ENCODE results near the gene TMEM178A. TPM values are rescaled to one million over a fixed set of nuclear protein-coding genes. Genes with fewer than 3 reads are reported as not detected.
A peak's percentile ranks its signal among the peaks of the same experiment; 100 is the strongest.

TMEM178A gene
- total and polyA plus RNA-seq, 4 donors = 1.4 to 4.8 (median 3.2) TPM

GRCh38 chr2:39728941-39729351 lies 63.2 kb downstream of the TMEM178A start:
- H3K36me3 ChIP-seq (ENCODE audit: control insufficient read depth in 4 of 4, insufficient read depth in 4 of 4, low read length in 4 of 4) = peaks cover 4 to 14% (median 7%) of the 10 kb centered on the region in 4 donors
- DNase-seq = peak in 1 of 3 donors; percentile 28
- peaks cover 0 to 2% (median 0%) of the 10 kb centered on the region in 4 donors for H3K9me3 ChIP-seq (ENCODE audit: control insufficient read depth in 4 of 4, insufficient read depth in 3 of 4, low read length in 3 of 4)
- 66 to 70% methylated on average over 5 of the region's 5 CpGs for WGBS, 2 donors
- no peak overlapping the region for H3K4me3 ChIP-seq
- no peak overlapping the region for H3K27ac ChIP-seq (ENCODE audit: low read depth in 1 of 2, low read length in 1 of 2)
- H3K27me3 ChIP-seq (ENCODE audit: control insufficient read depth in 3 of 3, insufficient read depth in 3 of 3, low read length in 2 of 3) = no peaks in the 10 kb centered on the region
- peaks cover 0 to 3% (median 0%) of the 10 kb centered on the region in 5 donors for H3K4me1 ChIP-seq (ENCODE audit: control insufficient read depth in 5 of 5, insufficient read depth in 5 of 5, low read length in 5 of 5)
- TF ChIP-seq CTCF (IDR thresholded peaks at IDR 0.05; ENCODE audit: control extremely low read depth, extremely low read depth) = peak; percentile 2
- H3K9ac ChIP-seq (ENCODE audit: insufficient read depth in 1 of 2, low read length in 2 of 2) = no peak overlapping the region
- ATAC-seq (ENCODE audit: insufficient read depth, low FRiP score) = no peak

DNA sequence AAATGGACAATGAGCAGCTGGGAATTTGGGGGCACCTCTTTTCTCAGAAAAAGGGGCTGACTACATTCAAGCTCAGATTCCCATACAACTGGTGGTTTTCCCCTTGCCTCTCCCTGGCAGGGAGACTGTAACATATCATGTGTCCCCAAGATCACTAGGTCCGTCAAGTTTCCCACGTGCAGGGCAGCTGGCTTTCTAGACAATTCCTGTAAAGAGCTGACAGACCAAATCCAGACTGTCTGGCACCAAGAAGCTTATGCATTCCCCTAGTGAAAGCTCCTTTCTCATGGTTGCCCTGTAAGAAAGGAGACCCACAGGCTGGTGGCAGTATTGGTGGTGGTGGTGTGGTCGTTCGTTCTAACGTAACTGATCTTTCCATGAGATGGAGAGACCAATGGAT lies 64.6 kb downstream of the TMEM178A start:
- H3K27ac ChIP-seq (ENCODE audit: low read depth in 1 of 2, low read length in 1 of 2) = no peak overlapping the region
- no peak overlapping the region for H3K4me3 ChIP-seq
- H3K36me3 ChIP-seq (ENCODE audit: control insufficient read depth in 4 of 4, insufficient read depth in 4 of 4, low read length in 4 of 4) = peaks cover 6 to 22% (median 10%) of the 10 kb centered on the region in 4 donors
- no peaks in the 10 kb centered on the region for H3K27me3 ChIP-seq (ENCODE audit: control insufficient read depth in 3 of 3, insufficient read depth in 3 of 3, low read length in 2 of 3)
- DNase-seq (no peak), ATAC-seq (ENCODE audit: insufficient read depth, low FRiP score) (no peak)
- 90 to 97% methylated on average over 5 of the region's 5 CpGs for WGBS, 2 donors
- TF ChIP-seq CTCF (IDR thresholded peaks at IDR 0.05; ENCODE audit: control extremely low read depth, extremely low read depth) = no peak
- no peak overlapping the region for H3K9ac ChIP-seq (ENCODE audit: insufficient read depth in 1 of 2, low read length in 2 of 2)
- peaks cover 0 to 2% (median 0%) of the 10 kb centered on the region in 4 donors for H3K9me3 ChIP-seq (ENCODE audit: control insufficient read depth in 4 of 4, insufficient read depth in 3 of 4, low read length in 3 of 4)
- H3K4me1 ChIP-seq (ENCODE audit: control insufficient read depth in 5 of 5, insufficient read depth in 5 of 5, low read length in 5 of 5) = peaks cover 0 to 3% (median 0%) of the 10 kb centered on the region in 5 donors

- Histone ChIP-seq H3K36me3 (ENCODE audit: control insufficient read depth in 4 of 4, insufficient read depth in 4 of 4, low read length in 4 of 4) (peaks cover 10 to 22% (median 15%) of the 10 kb centered on the region in 4 donors), H3K27me3 (ENCODE audit: control insufficient read depth in 3 of 3, insufficient read depth in 3 of 3, low read length in 2 of 3) (no peaks in the 10 kb centered on the region), H3K9ac (ENCODE audit: insufficient read depth in 1 of 2, low read length in 2 of 2) (no peak overlapping the region), H3K4me1 (ENCODE audit: control insufficient read depth in 5 of 5, insufficient read depth in 5 of 5, low read length in 5 of 5) (peaks cover 0 to 5% (median 0%) of the 10 kb centered on the region in 5 donors), H3K9me3 (ENCODE audit: control insufficient read depth in 4 of 4, insufficient read depth in 3 of 4, low read length in 3 of 4) (peaks cover 0 to 2% (median 0%) of the 10 kb centered on the region in 4 donors), H3K4me3 (no peak overlapping the region), H3K27ac (ENCODE audit: low read depth in 1 of 2, low read length in 1 of 2) (no peak overlapping the region)
- no peak for ATAC-seq (ENCODE audit: insufficient read depth, low FRiP score)
- no peak for TF ChIP-seq CTCF (IDR thresholded peaks at IDR 0.05; ENCODE audit: control extremely low read depth, extremely low read depth)
- DNase-seq = no peak
- 89 to 90% methylated on average over 2 of the region's 2 CpGs for WGBS, 2 donors
These were observed 65.1 kb downstream of the TMEM178A start for GRCh38 chr2:39730685-39731302.
